SK-N-SH treated with all-trans-retinoic acid at 6 μM for 48 hours (cell line): Measurements from ENCODE around the gene OBP2B.

Experiments used
- ATAC-seq: fragments of 200-7000 bp; cut with Tn5 transposase; 3 replicates; pipeline ENCODE4 v1.9.1; 2020; ENCODE audit warnings: mild to moderate bottlenecking, moderate library complexity
- ARNTL ChIP-seq: fragments of 450-650 bp; formaldehyde crosslinking; IDR thresholded peaks from 2 replicates; pipeline ENCODE4 v1.5.0; 2020; ENCODE audit warnings: low read depth, mild to moderate bottlenecking, moderate library complexity, borderline replicate concordance
- BACH2 ChIP-seq: fragments of 250-450 bp; sonication (Bioruptor Pico); IDR thresholded peaks from 2 replicates; pipeline ENCODE4 v1.9.0; 2021; ENCODE audit warnings: mild to moderate bottlenecking, borderline replicate concordance
- CSDC2 ChIP-seq: fragments of 250-450 bp; sonication (Bioruptor Pico); IDR thresholded peaks from 2 replicates; pipeline ENCODE4 v1.5.0; 2020; ENCODE audit warnings: mild to moderate bottlenecking, moderate library complexity
- ESRRG ChIP-seq: fragments of 250-450 bp; sonication (Bioruptor Pico); IDR thresholded peaks from 2 replicates; pipeline ENCODE4 v1.6.1; 2021; ENCODE audit warnings: mild to moderate bottlenecking
- GLIS3 ChIP-seq: fragments of 250-450 bp; sonication (Bioruptor Pico); IDR thresholded peaks from 2 replicates; pipeline ENCODE4 v1.5.0; 2020; ENCODE audit warnings: mild to moderate bottlenecking, moderate library complexity
- ISL1 ChIP-seq: fragments of 250-450 bp; sonication (Bioruptor Pico); IDR thresholded peaks from 2 replicates; pipeline ENCODE4 v2.1.2; 2022; ENCODE audit warnings: mild to moderate bottlenecking, moderate library complexity
- OSR1 ChIP-seq: fragments of 250-450 bp; sonication (Bioruptor Pico); IDR thresholded peaks from 2 replicates; pipeline ENCODE4 v1.8.0; 2022; ENCODE audit warnings: moderate library complexity, mild to moderate bottlenecking, inconsistent platforms
- PPARA ChIP-seq: fragments of 250-450 bp; sonication (Bioruptor Pico); IDR thresholded peaks from 2 replicates; pipeline ENCODE4 v1.5.0; 2020; ENCODE audit warnings: mild to moderate bottlenecking, borderline replicate concordance
- RARB ChIP-seq: fragments of 250-450 bp; sonication (Bioruptor Pico); IDR thresholded peaks from 2 replicates; pipeline ENCODE4 v1.8.0; 2021; ENCODE audit warnings: mild to moderate bottlenecking, moderate library complexity
- SNAI2 ChIP-seq: fragments of 250-450 bp; sonication (Bioruptor Pico); IDR thresholded peaks from 2 replicates; pipeline ENCODE4 v1.5.0; 2020; ENCODE audit warnings: mild to moderate bottlenecking, moderate library complexity
- TCF4 ChIP-seq: fragments of 250-450 bp; sonication (Bioruptor Pico); IDR thresholded peaks from 2 replicates; pipeline ENCODE4 v1.8.0; 2021; ENCODE audit warnings: mild to moderate bottlenecking, moderate library complexity, borderline replicate concordance
- TOX ChIP-seq: fragments of 250-450 bp; sonication (Bioruptor Pico); IDR thresholded peaks from 2 replicates; pipeline ENCODE4 v1.8.0; 2021; ENCODE audit warnings: mild to moderate bottlenecking, moderate library complexity, borderline replicate concordance
- ZC3H10 ChIP-seq: fragments of 250-450 bp; sonication (Bioruptor Pico); IDR thresholded peaks from 2 replicates; pipeline ENCODE4 v1.5.1; 2021; ENCODE audit warnings: mild to moderate bottlenecking, moderate library complexity
- ZFP3 ChIP-seq: fragments of 250-450 bp; sonication (Bioruptor Pico); IDR thresholded peaks from 2 replicates; pipeline ENCODE4 v1.5.0; 2020; ENCODE audit warnings: mild to moderate bottlenecking, moderate library complexity
- ZFP30 ChIP-seq: fragments of 450-650 bp; formaldehyde crosslinking; IDR thresholded peaks from 2 replicates; pipeline ENCODE4 v1.5.0; 2022; ENCODE audit warnings: mild to moderate bottlenecking, moderate library complexity
- ZNF565 ChIP-seq: fragments of 450-650 bp; formaldehyde crosslinking; conservative IDR thresholded peaks from 2 replicates; pipeline ENCODE4 v1.5.0; 2020; ENCODE audit warnings: low read depth, mild to moderate bottlenecking, moderate library complexity
- ZNF70 ChIP-seq: fragments of 450-650 bp; formaldehyde crosslinking; IDR thresholded peaks from 2 replicates; pipeline ENCODE4 v1.5.0; 2020; ENCODE audit warnings: mild to moderate bottlenecking, moderate library complexity
- ZNF8 ChIP-seq: fragments of 450-650 bp; formaldehyde crosslinking; IDR thresholded peaks from 2 replicates; pipeline ENCODE4 v1.5.0; 2020; ENCODE audit warnings: mild to moderate bottlenecking, moderate library complexity
- TF ChIP-seq, protein P1 (sequence below): fragments of 250-450 bp; sonication (Bioruptor Pico); IDR thresholded peaks from 2 replicates; pipeline ENCODE4 v1.5.0; 2020; ENCODE audit warnings: mild to moderate bottlenecking, moderate library complexity
- TF ChIP-seq, protein P2 (sequence below): fragments of 250-450 bp; sonication (Bioruptor Pico); IDR thresholded peaks from 2 replicates; pipeline ENCODE4 v1.5.1; 2020; ENCODE audit warnings: low read depth, mild to moderate bottlenecking, moderate library complexity
- TF ChIP-seq, protein P3 (sequence below): fragments of 250-450 bp; sonication (Bioruptor Pico); IDR thresholded peaks from 2 replicates; pipeline ENCODE4 v1.8.0; 2021; ENCODE audit warnings: low read depth, mild to moderate bottlenecking, moderate library complexity, borderline replicate concordance
- TF ChIP-seq, protein P4 (sequence below): fragments of 250-450 bp; sonication (Bioruptor Pico); IDR thresholded peaks from 2 replicates; pipeline ENCODE4 v1.8.0; 2020; ENCODE audit warnings: mild to moderate bottlenecking, moderate library complexity, borderline replicate concordance

OBP2B gene

DNA sequence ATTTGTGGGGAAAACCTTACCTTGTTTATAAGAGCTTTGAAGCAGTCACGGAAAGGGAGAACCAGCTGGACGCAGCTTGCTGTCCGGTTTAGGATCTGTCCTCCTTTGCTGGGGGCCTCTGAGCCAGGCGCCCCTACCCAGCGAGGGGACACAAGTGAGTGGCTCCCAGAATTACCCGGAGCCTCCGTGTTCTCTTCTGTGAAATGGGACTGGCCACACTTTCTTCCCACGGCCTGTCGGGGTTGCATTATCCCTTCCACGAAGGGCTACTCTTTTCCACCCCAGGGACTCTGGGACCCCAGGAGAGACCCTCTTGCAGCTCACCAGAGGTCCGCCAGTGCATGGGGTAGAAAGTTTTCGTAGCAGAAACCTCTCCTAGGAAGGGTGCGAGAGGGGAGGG is 44.9 kb downstream of the OBP2B start:
- no peak for TF ChIP-seq TCF4 (CRISPR knock-in tag)
- TF ChIP-seq, protein P1, sequence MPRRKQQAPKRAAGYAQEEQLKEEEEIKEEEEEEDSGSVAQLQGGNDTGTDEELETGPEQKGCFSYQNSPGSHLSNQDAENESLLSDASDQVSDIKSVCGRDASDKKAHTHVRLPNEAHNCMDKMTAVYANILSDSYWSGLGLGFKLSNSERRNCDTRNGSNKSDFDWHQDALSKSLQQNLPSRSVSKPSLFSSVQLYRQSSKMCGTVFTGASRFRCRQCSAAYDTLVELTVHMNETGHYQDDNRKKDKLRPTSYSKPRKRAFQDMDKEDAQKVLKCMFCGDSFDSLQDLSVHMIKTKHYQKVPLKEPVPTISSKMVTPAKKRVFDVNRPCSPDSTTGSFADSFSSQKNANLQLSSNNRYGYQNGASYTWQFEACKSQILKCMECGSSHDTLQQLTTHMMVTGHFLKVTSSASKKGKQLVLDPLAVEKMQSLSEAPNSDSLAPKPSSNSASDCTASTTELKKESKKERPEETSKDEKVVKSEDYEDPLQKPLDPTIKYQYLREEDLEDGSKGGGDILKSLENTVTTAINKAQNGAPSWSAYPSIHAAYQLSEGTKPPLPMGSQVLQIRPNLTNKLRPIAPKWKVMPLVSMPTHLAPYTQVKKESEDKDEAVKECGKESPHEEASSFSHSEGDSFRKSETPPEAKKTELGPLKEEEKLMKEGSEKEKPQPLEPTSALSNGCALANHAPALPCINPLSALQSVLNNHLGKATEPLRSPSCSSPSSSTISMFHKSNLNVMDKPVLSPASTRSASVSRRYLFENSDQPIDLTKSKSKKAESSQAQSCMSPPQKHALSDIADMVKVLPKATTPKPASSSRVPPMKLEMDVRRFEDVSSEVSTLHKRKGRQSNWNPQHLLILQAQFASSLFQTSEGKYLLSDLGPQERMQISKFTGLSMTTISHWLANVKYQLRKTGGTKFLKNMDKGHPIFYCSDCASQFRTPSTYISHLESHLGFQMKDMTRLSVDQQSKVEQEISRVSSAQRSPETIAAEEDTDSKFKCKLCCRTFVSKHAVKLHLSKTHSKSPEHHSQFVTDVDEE (CRISPR knock-in tag) = no peak
- no peak for TF ChIP-seq TOX (CRISPR knock-in tag)
- TF ChIP-seq ZNF565 = no peak
- TF ChIP-seq ZNF70 (CRISPR knock-in tag) = no peak
- TF ChIP-seq CSDC2 (CRISPR knock-in tag) = no peak
- TF ChIP-seq RARB = no peak
- TF ChIP-seq ZNF8 = no peak
- TF ChIP-seq GLIS3 = no peak
- no peak for TF ChIP-seq ZFP30 (CRISPR knock-in tag)
- no peak for TF ChIP-seq SNAI2 (CRISPR knock-in tag)
- TF ChIP-seq ISL1 (CRISPR knock-in tag) = no peak
- TF ChIP-seq, protein P2, sequence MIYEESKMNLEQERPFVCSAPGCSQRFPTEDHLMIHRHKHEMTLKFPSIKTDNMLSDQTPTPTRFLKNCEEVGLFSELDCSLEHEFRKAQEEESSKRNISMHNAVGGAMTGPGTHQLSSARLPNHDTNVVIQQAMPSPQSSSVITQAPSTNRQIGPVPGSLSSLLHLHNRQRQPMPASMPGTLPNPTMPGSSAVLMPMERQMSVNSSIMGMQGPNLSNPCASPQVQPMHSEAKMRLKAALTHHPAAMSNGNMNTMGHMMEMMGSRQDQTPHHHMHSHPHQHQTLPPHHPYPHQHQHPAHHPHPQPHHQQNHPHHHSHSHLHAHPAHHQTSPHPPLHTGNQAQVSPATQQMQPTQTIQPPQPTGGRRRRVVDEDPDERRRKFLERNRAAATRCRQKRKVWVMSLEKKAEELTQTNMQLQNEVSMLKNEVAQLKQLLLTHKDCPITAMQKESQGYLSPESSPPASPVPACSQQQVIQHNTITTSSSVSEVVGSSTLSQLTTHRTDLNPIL (CRISPR knock-in tag) = no peak
- no peak for TF ChIP-seq ARNTL (CRISPR knock-in tag)
- TF ChIP-seq BACH2 (CRISPR knock-in tag) = no peak
- no peak for TF ChIP-seq OSR1 (CRISPR knock-in tag)
- TF ChIP-seq ZFP3 (CRISPR knock-in tag) = no peak

DNA sequence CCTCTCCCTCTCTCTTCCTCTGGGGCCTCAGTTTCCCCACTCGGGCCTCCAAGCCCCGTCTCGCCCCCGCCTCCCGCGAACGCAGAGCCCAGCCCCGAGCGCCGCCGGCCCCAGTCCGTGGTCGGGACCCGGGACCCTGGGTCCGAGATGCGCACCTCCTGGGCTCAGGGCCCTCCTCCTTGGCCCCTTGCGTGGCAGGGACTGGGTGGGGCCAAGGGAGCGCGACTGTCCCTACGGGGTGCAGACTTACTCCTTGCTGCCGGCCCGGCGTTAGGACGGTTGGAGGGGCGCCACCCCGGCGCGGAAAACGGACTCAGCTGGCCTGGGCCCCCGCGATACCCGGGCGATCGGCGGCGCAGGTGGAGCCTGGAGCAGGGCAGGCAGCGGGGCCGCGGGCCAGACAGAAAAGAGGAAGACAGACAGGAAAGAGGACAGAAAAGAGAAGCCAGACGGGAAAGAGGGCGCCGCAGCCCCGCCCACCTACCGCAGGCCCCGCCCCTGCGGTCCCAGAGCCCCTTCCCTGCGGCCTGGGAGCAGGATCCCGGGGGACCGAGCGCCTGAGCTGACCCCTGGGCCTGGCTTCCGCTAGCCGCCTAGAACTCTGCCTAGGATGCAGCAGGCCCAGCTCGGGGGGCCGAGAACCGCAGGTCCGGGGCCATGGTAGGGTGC is 45.4 kb downstream of the OBP2B start, which contains the start of gene GBGT1:
Gene GBGT1, minus strand, starts transcription at position 411 of the 669 bp plus-strand sequence. CDS start 1,502 bp downstream, outside the sequence.
- TF ChIP-seq PPARA = no peak
- no peak for TF ChIP-seq ZC3H10 (CRISPR knock-in tag)
- TF ChIP-seq, protein P1 (CRISPR knock-in tag) = no peak
- TF ChIP-seq RARB = no peak
- TF ChIP-seq, protein P3, sequence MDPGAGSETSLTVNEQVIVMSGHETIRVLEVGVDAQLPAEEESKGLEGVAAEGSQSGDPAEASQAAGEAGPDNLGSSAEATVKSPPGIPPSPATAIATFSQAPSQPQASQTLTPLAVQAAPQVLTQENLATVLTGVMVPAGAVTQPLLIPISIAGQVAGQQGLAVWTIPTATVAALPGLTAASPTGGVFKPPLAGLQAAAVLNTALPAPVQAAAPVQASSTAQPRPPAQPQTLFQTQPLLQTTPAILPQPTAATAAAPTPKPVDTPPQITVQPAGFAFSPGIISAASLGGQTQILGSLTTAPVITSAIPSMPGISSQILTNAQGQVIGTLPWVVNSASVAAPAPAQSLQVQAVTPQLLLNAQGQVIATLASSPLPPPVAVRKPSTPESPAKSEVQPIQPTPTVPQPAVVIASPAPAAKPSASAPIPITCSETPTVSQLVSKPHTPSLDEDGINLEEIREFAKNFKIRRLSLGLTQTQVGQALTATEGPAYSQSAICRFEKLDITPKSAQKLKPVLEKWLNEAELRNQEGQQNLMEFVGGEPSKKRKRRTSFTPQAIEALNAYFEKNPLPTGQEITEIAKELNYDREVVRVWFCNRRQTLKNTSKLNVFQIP (CRISPR knock-in tag) = no peak
- no peak for TF ChIP-seq ARNTL (CRISPR knock-in tag)
- TF ChIP-seq CSDC2 (CRISPR knock-in tag) = no peak
- TF ChIP-seq, protein P2 (CRISPR knock-in tag) = no peak
- TF ChIP-seq GLIS3 = no peak
- TF ChIP-seq, protein P4, sequence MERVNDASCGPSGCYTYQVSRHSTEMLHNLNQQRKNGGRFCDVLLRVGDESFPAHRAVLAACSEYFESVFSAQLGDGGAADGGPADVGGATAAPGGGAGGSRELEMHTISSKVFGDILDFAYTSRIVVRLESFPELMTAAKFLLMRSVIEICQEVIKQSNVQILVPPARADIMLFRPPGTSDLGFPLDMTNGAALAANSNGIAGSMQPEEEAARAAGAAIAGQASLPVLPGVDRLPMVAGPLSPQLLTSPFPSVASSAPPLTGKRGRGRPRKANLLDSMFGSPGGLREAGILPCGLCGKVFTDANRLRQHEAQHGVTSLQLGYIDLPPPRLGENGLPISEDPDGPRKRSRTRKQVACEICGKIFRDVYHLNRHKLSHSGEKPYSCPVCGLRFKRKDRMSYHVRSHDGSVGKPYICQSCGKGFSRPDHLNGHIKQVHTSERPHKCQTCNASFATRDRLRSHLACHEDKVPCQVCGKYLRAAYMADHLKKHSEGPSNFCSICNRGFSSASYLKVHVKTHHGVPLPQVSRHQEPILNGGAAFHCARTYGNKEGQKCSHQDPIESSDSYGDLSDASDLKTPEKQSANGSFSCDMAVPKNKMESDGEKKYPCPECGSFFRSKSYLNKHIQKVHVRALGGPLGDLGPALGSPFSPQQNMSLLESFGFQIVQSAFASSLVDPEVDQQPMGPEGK (CRISPR knock-in tag) = no peak
- TF ChIP-seq ESRRG = no peak
- no peak for TF ChIP-seq SNAI2 (CRISPR knock-in tag)
- no peak for TF ChIP-seq ISL1 (CRISPR knock-in tag)
- TF ChIP-seq ZNF70 (CRISPR knock-in tag) = no peak
- TF ChIP-seq ZNF565 = no peak
- no peak for TF ChIP-seq ZFP30 (CRISPR knock-in tag)
- TF ChIP-seq TCF4 (CRISPR knock-in tag) = no peak
- TF ChIP-seq TOX (CRISPR knock-in tag) = no peak
- TF ChIP-seq ZNF8 = no peak
- no peak for TF ChIP-seq ZFP3 (CRISPR knock-in tag)
- ATAC-seq = peak; percentile 57

More for the DNA sequence above, 44.9 kb downstream of the OBP2B start:
- ATAC-seq = no peak
